ENCODE data around the gene HAO2. TPM values are rescaled to one million over a fixed set of nuclear protein-coding genes. Genes with fewer than 3 reads are reported as not detected.

Gene HAO2
- total RNA-seq, 1 experiment from 2014 or later: 0.13 TPM

DNA sequence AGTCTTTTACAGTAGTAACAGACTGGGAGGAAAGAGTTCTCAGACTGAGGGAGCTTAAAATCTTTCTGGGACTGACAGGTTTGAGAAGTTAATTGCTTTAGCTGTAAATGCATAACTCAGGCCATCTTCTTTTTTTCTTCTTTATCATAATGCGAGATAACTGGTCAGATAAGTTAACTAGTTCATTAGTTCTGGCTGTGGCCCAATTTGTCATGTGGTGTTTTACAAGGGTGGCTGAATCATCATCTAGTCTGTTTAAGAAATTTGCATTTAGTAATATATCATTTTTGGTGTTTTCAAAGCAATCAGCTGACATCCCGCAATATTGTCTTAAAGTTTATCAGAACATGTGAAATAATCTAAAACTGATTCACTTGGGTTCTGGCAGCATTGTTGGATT, 60.4 kb downstream of the HAO2 start:
- Histone ChIP-seq H2BK5ac (ENCODE audit: insufficient read length, low read length) (no peak overlapping the region), H4K5ac (ENCODE audit: insufficient read length, low read depth, low read length) (no peak overlapping the region), H3K14ac (ENCODE audit: insufficient read depth, low read length) (no peak overlapping the region), H2AFZ (ENCODE audit: low read length) (no peak overlapping the region), H3K23me2 (ENCODE audit: insufficient read length, low read depth, low read length, poor library complexity, severe bottlenecking) (no peaks in the 10 kb centered on the region), H3K18ac (ENCODE audit: insufficient read length, low read depth, low read length) (no peak overlapping the region), H3K4me1 (ENCODE audit: insufficient read depth, low read length) (no peaks in the 10 kb centered on the region), H2BK15ac (ENCODE audit: low read depth, low read length) (no peak overlapping the region), H3K56ac (ENCODE audit: insufficient read length, low read depth, low read length) (no peak overlapping the region), H4K8ac (replicated peaks; ENCODE audit: insufficient read length, low read depth, low read length) (no peak overlapping the region), H3K79me1 (ENCODE audit: insufficient read depth, low read depth, low read length, poor library complexity, severe bottlenecking) (no peaks in the 10 kb centered on the region), H3K4ac (ENCODE audit: low read depth, low read length) (no peak overlapping the region), H4K20me1 (ENCODE audit: control insufficient read depth, insufficient read depth, insufficient read length) (no peaks in the 10 kb centered on the region), H2AK5ac (ENCODE audit: insufficient read length, low read length) (no peak overlapping the region), H2BK20ac (ENCODE audit: low read depth, low read length, poor library complexity, severe bottlenecking) (no peak overlapping the region), H2BK120ac (ENCODE audit: low read depth, low read length, poor library complexity, severe bottlenecking) (no peak overlapping the region), H4K91ac (ENCODE audit: insufficient read length, low read depth, low read length) (no peak overlapping the region), H3K9ac (ENCODE audit: extremely low read depth, insufficient read length, low read length) (no peak overlapping the region), H3K4me2 (ENCODE audit: insufficient read depth, insufficient read length, low read length) (no peak overlapping the region), H3K27ac (ENCODE audit: insufficient read length, low read depth, low read length) (no peak overlapping the region), H3K27me3 (ENCODE audit: insufficient read depth, low read length) (no peaks in the 10 kb centered on the region), H3T11ph (ENCODE audit: low read length) (no peak overlapping the region), H3K79me2 (ENCODE audit: insufficient read depth, low read length) (no peaks in the 10 kb centered on the region), H3K9me3 (ENCODE audit: control insufficient read depth, low read depth, low read length) (no peaks in the 10 kb centered on the region), H3K23ac (ENCODE audit: insufficient read length, low read depth, low read length) (no peak overlapping the region), H2BK12ac (ENCODE audit: insufficient read length, low read depth, low read length) (no peak overlapping the region)
- DNase-seq: no peak
- peaks cover 2% of the 10 kb centered on the region; the same call in 1 of the 2 replicates for H3K27me3 Mint-ChIP-seq (ENCODE audit: low read depth)
- H3K4me1 Mint-ChIP-seq: peaks cover 6 to 9% of the 10 kb centered on the region in 2 experiments
- TF ChIP-seq, protein P1, sequence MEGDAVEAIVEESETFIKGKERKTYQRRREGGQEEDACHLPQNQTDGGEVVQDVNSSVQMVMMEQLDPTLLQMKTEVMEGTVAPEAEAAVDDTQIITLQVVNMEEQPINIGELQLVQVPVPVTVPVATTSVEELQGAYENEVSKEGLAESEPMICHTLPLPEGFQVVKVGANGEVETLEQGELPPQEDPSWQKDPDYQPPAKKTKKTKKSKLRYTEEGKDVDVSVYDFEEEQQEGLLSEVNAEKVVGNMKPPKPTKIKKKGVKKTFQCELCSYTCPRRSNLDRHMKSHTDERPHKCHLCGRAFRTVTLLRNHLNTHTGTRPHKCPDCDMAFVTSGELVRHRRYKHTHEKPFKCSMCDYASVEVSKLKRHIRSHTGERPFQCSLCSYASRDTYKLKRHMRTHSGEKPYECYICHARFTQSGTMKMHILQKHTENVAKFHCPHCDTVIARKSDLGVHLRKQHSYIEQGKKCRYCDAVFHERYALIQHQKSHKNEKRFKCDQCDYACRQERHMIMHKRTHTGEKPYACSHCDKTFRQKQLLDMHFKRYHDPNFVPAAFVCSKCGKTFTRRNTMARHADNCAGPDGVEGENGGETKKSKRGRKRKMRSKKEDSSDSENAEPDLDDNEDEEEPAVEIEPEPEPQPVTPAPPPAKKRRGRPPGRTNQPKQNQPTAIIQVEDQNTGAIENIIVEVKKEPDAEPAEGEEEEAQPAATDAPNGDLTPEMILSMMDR (conservative IDR thresholded peaks at IDR 0.05): no peak
- no peak overlapping the region for H3K4me3 Mint-ChIP-seq
- H3K27ac Mint-ChIP-seq: no peak overlapping the region
- no CpG with 5 or more reads among the region's 2 CpGs for WGBS (ENCODE audit: extremely low coverage, insufficient read length, low lambda C conversion rate)
- no peaks in the 10 kb centered on the region for H3K36me3 Mint-ChIP-seq (ENCODE audit: insufficient read depth in 1 of 3, low read depth in 3 of 3)
- no peaks in the 10 kb centered on the region for H3K9me3 Mint-ChIP-seq
